Vagina (tissue), 2 donors: ENCODE data around the gene TFAP2A. TPM values are rescaled to one million over a fixed set of nuclear protein-coding genes. Genes with fewer than 3 reads are reported as not detected.

Source experiments
- DNase-seq, 2 donors: peaks; one replicate each; pipeline ENCODE4 v3.0.0-alpha.2; 2017; ENCODE audit errors: extremely low spot score in 2 of 2
- H3K27ac ChIP-seq: fragments of 200-600 bp; sonication (generic); one replicate; pipeline ENCODE4 v1.5.1; 2019
- H3K27me3 ChIP-seq: fragments of 200-600 bp; sonication (generic); one replicate; pipeline ENCODE4 v1.5.1; 2019
- H3K36me3 ChIP-seq, 2 donors: fragments of 200-600 bp; sonication (generic); one replicate each; pipeline ENCODE4 v1.5.1; 2017 to 2019
- H3K4me1 ChIP-seq: fragments of 200-600 bp; sonication (generic); one replicate; pipeline ENCODE4 v1.5.1; 2019
- H3K4me3 ChIP-seq, 2 donors: fragments of 200-600 bp; sonication (generic); 1 replicate in 1 of 2; 2 replicates in 1 of 2; pipeline ENCODE4 v1.5.1; 2016 to 2019
- H3K9me3 ChIP-seq: fragments of 200-600 bp; sonication (generic); one replicate; pipeline ENCODE4 v1.5.1; 2019
- POLR2A ChIP-seq, 2 donors: fragments of 450-650 bp; IDR thresholded peaks; one replicate each; pipeline ENCODE4 v1.6.1; 2017; ENCODE audit warnings: antibody characterized with exemption in 2 of 2, mild to moderate bottlenecking in 2 of 2, moderate library complexity in 2 of 2
- POLR2AphosphoS5 ChIP-seq, 2 donors: sonication (generic); formaldehyde crosslinking; IDR thresholded peaks; one replicate each; pipeline ENCODE4 v1.9.0; 2017; ENCODE audit warnings: antibody characterized with exemption in 2 of 2, mild to moderate bottlenecking in 2 of 2, low read depth in 1 of 2; ENCODE audit not compliant: insufficient read depth in 1 of 2
- intact Hi-C: fragments of 100-400 bp; cut with DNase I; formaldehyde crosslinking; loops from one replicate; pipeline ENCODE4 v1.15.1; 2023
- total RNA-seq: library from RNA; depleted of rRNA; stranded (reverse); fragments of >200 nt; gene quantifications from one replicate; pipeline ENCODE4 v1.2.3, GENCODE V29; 2016
- TF ChIP-seq, protein P1 (sequence below), 3 experiments: fragments of 450-650 bp in 2 of 3; fragments of 200-600 bp in 1 of 3; sonication (generic) in 1 of 3; IDR thresholded peaks; one replicate each; pipeline ENCODE4 v1.5.1; 2017 to 2019; ENCODE audit warnings: antibody characterized with exemption in 3 of 3, mild to moderate bottlenecking in 2 of 3, moderate library complexity in 2 of 3

Gene TFAP2A
- total RNA-seq, 1 donor from 2014 or later = 19.4 TPM

DNA sequence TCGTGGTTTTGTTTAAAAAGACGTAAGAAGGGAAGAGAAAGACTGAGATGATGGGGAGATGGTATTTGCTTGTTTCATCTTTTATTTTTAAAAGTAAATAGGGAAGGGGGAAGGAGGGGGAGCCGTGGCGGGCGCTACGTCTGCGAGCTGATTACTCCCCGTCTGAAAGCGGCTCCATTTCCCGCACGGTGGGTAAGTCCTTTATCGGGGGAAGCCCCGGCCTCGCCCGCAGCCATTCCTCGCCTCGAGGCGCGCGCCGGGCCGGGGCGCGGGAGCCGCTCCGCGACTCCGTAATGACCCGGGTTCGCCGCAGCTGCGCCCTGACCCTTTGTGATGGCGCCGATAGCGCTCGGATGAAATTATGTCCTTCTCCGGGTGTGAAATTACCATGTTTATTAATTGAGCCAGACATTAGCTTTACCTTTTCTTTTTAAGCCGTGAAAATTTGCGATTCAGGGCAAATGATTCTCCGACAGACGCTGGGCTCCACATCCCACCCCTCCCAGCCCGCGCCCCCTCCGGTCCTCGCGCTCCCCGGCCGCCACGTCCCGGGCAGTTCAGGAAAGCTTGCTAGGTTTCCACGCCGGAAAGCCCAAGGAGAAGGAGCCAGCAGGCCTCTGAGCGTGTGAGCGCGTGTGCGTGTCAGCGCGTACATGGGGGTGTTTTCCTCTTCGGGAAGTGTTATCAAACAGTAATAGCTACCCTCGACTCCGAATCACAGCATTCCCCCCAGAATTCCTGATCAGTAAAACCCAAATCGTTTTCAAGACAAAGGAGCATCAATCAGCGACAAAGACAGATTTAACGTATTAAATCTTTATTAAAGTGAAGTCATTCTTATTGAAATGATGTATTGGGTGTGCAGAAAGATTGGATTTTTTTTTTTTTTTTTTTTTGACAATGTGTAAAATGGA is 30.0 kb downstream of the TFAP2A start:
- no peak for DNase-seq
- peak overlapping the region in 1 of 2 donors; percentile 30 for H3K4me3 ChIP-seq
- peaks cover 19% of the 10 kb centered on the region for H3K4me1 ChIP-seq
- peaks cover 11% of the 10 kb centered on the region for H3K27me3 ChIP-seq
- H3K9me3 ChIP-seq = no peaks in the 10 kb centered on the region
- H3K36me3 ChIP-seq = no peaks in the 10 kb centered on the region
- TF ChIP-seq POLR2AphosphoS5 (IDR thresholded peaks at IDR 0.05; ENCODE audit: insufficient read depth in 1 of 2, low read depth in 1 of 2) (no peak), POLR2A (IDR thresholded peaks at IDR 0.05) (no peak)
- TF ChIP-seq, protein P1, sequence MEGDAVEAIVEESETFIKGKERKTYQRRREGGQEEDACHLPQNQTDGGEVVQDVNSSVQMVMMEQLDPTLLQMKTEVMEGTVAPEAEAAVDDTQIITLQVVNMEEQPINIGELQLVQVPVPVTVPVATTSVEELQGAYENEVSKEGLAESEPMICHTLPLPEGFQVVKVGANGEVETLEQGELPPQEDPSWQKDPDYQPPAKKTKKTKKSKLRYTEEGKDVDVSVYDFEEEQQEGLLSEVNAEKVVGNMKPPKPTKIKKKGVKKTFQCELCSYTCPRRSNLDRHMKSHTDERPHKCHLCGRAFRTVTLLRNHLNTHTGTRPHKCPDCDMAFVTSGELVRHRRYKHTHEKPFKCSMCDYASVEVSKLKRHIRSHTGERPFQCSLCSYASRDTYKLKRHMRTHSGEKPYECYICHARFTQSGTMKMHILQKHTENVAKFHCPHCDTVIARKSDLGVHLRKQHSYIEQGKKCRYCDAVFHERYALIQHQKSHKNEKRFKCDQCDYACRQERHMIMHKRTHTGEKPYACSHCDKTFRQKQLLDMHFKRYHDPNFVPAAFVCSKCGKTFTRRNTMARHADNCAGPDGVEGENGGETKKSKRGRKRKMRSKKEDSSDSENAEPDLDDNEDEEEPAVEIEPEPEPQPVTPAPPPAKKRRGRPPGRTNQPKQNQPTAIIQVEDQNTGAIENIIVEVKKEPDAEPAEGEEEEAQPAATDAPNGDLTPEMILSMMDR (IDR thresholded peaks at IDR 0.05) = no peak
- intact Hi-C loops = no loop called here
- no peak overlapping the region for H3K27ac ChIP-seq

DNA sequence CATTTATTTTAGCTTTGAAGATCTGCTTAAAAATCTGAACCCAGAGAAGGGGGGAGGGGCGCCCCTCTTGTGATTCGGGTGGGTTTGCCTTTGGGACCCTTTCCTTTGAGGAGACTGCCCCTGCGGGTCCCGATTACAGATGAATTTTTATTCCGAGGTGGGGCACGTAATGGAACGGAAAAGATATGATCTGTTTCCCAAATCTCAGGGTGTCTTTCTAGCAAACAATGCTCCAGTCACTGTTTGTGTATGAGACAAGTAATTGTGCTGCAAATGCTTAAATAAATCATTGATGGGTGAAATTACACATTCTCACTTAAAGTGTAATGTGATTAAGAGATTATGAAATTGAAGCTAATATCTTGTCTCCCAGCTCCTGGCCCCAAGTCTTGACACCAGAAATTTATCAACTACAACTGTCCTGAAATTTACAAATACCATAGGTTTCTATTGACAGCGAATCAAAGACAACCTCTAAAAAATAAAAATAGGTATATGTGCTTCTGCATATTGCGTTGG is 30.7 kb downstream of the TFAP2A start:
- peaks cover 19% of the 10 kb centered on the region for H3K4me1 ChIP-seq
- no peaks in the 10 kb centered on the region for H3K9me3 ChIP-seq
- TF ChIP-seq POLR2A (IDR thresholded peaks at IDR 0.05) (no peak), POLR2AphosphoS5 (IDR thresholded peaks at IDR 0.05; ENCODE audit: insufficient read depth in 1 of 2, low read depth in 1 of 2) (no peak)
- TF ChIP-seq, protein P1 (IDR thresholded peaks at IDR 0.05) = no peak
- peak overlapping the region in 1 of 2 donors; percentile 30 for H3K4me3 ChIP-seq
- H3K27ac ChIP-seq = peak overlapping the region; percentile 16
- intact Hi-C loops = no loop called here
- H3K36me3 ChIP-seq = no peaks in the 10 kb centered on the region
- DNase-seq = no peak
- H3K27me3 ChIP-seq = peaks cover 7% of the 10 kb centered on the region

- Histone ChIP-seq H3K4me3 (peak overlapping the region; percentile 25 to 30), H3K4me1 (peaks cover 19% of the 10 kb centered on the region), H3K27ac (peak overlapping the region; percentile 16), H3K9me3 (no peaks in the 10 kb centered on the region), H3K27me3 (peaks cover 7% of the 10 kb centered on the region), H3K36me3 (no peaks in the 10 kb centered on the region)
- no peak for DNase-seq
- TF ChIP-seq POLR2A (IDR thresholded peaks at IDR 0.05) (no peak), POLR2AphosphoS5 (IDR thresholded peaks at IDR 0.05; ENCODE audit: insufficient read depth in 1 of 2, low read depth in 1 of 2) (peak in 1 of 2 donors; percentile 63)
- TF ChIP-seq, protein P1 (IDR thresholded peaks at IDR 0.05) = no peak
- intact Hi-C loops = no loop called here
Observed at GRCh38 chr6:10383331-10384090, 31.4 kb downstream of the TFAP2A start.

DNA sequence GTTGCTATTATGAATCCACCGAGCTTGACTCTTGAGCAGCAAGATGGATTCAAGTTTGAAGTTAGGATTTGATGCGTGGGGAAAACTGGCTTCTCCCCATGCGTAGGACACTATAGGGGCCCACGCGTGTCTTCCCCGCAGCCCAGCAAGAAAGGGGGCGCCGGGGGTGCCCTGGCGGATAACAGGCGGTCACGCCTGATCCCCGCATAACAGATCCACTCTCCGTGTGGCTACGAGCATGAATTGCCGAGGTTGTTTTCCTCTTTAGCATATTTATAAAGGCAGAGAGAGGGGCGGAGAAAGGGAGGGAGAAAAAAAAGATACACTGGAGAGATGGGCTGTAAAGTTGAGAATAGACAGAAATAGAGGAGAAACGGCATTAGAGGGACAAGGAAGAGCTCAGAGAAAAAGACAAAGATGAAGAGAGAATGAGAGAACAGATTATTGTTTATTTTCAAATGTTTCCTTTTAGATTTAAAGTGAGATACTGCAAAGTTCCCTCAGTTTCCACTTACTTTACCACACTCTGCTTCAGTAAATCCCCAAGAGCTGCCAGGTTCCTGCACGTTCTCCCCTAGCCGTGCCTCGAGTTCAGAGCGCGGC is 32.0 kb downstream of the TFAP2A start:
- no peaks in the 10 kb centered on the region for H3K9me3 ChIP-seq
- intact Hi-C loops = no loop called here
- TF ChIP-seq, protein P1 (IDR thresholded peaks at IDR 0.05) = no peak
- TF ChIP-seq POLR2A (IDR thresholded peaks at IDR 0.05) (no peak), POLR2AphosphoS5 (IDR thresholded peaks at IDR 0.05; ENCODE audit: insufficient read depth in 1 of 2, low read depth in 1 of 2) (no peak)
- peaks cover 7% of the 10 kb centered on the region for H3K27me3 ChIP-seq
- peaks cover 19% of the 10 kb centered on the region for H3K4me1 ChIP-seq
- H3K4me3 ChIP-seq = peak overlapping the region; percentile 25 to 30
- no peak for DNase-seq
- H3K36me3 ChIP-seq = no peaks in the 10 kb centered on the region
- H3K27ac ChIP-seq = no peak overlapping the region
